ENCODE data around the gene PSD2.

PSD2 gene

GRCh38 chr5:139817970-139818369 lies 22.4 kb downstream of the PSD2 start:
- CTCF ChIA-PET: no interaction called here
- H3K27me3 Mint-ChIP-seq: peaks cover 25% of the 10 kb centered on the region
- DNase-seq: no peak
- H3K4me3 Mint-ChIP-seq: no peak overlapping the region
- no peaks in the 10 kb centered on the region for H3K36me3 Mint-ChIP-seq
- no peak overlapping the region for H3K27ac Mint-ChIP-seq
- H3K9me3 Mint-ChIP-seq: peaks cover 5% of the 10 kb centered on the region
- no peaks in the 10 kb centered on the region for H3K4me1 Mint-ChIP-seq

- H3K4me1 Mint-ChIP-seq: no peaks in the 10 kb centered on the region
- CTCF ChIA-PET: no interaction called here
- no peak for DNase-seq
Observed at GRCh38 chr5:139820130-139820529, 24.5 kb downstream of the PSD2 start.

GRCh38 chr5:139820606-139821005 lies 25.0 kb downstream of the PSD2 start:
- Mint-ChIP-seq H3K36me3 (no peaks in the 10 kb centered on the region), H3K4me3 (no peak overlapping the region), H3K4me1 (no peaks in the 10 kb centered on the region), H3K9me3 (peaks cover 5% of the 10 kb centered on the region), H3K27ac (no peak overlapping the region), H3K27me3 (peaks cover 22% of the 10 kb centered on the region)
- no peak for DNase-seq
- CTCF ChIA-PET: no interaction called here

More at GRCh38 chr5:139820130-139820529, 24.5 kb downstream of the PSD2 start:
- Mint-ChIP-seq H3K36me3 (no peaks in the 10 kb centered on the region), H3K4me3 (no peak overlapping the region), H3K27ac (no peak overlapping the region), H3K9me3 (peaks cover 5% of the 10 kb centered on the region), H3K27me3 (peaks cover 22% of the 10 kb centered on the region)

GRCh38 chr5:139821806-139822552 lies 26.4 kb downstream of the PSD2 start:
- H3K36me3 Mint-ChIP-seq: no peaks in the 10 kb centered on the region
- H3K9me3 Mint-ChIP-seq: peaks cover 5% of the 10 kb centered on the region
- DNase-seq: no peak

GRCh38 chr5:139822553-139823425 lies 27.2 kb downstream of the PSD2 start:
- DNase-seq: no peak
- Mint-ChIP-seq H3K4me3 (no peak overlapping the region), H3K9me3 (peaks cover 5% of the 10 kb centered on the region), H3K27ac (no peak overlapping the region), H3K27me3 (peaks cover 26% of the 10 kb centered on the region), H3K36me3 (no peaks in the 10 kb centered on the region), H3K4me1 (no peaks in the 10 kb centered on the region)
- CTCF ChIA-PET: no interaction called here

More at GRCh38 chr5:139821806-139822552, 26.4 kb downstream of the PSD2 start:
- CTCF ChIA-PET: no interaction called here
- H3K27me3 Mint-ChIP-seq: peaks cover 28% of the 10 kb centered on the region
- no peaks in the 10 kb centered on the region for H3K4me1 Mint-ChIP-seq
- no peak overlapping the region for H3K27ac Mint-ChIP-seq
- no peak overlapping the region for H3K4me3 Mint-ChIP-seq

GRCh38 chr5:139823757-139824355 lies 28.2 kb downstream of the PSD2 start:
- no peak for DNase-seq
- H3K27me3 Mint-ChIP-seq: peaks cover 26% of the 10 kb centered on the region
- peaks cover 1% of the 10 kb centered on the region for H3K9me3 Mint-ChIP-seq
- CTCF ChIA-PET: no interaction called here
- H3K4me3 Mint-ChIP-seq: no peak overlapping the region
- H3K36me3 Mint-ChIP-seq: no peaks in the 10 kb centered on the region
- H3K27ac Mint-ChIP-seq: no peak overlapping the region
- no peaks in the 10 kb centered on the region for H3K4me1 Mint-ChIP-seq

GRCh38 chr5:139825690-139826089 lies 30.1 kb downstream of the PSD2 start:
- Mint-ChIP-seq H3K27me3 (peaks cover 21% of the 10 kb centered on the region), H3K36me3 (no peaks in the 10 kb centered on the region), H3K27ac (no peak overlapping the region), H3K4me1 (no peaks in the 10 kb centered on the region), H3K4me3 (no peak overlapping the region), H3K9me3 (no peaks in the 10 kb centered on the region)
- CTCF ChIA-PET: interaction anchor here (0.8 to 1.2 kb wide), 3 partner anchors 13 to 60 kb away, joined by 3 read pairs; no protein-coding TSS in a partner anchor
- no peak for DNase-seq

- peaks cover 38% of the 10 kb centered on the region for H3K27me3 Mint-ChIP-seq
- H3K27ac Mint-ChIP-seq: no peak overlapping the region
- no peaks in the 10 kb centered on the region for H3K36me3 Mint-ChIP-seq
- H3K4me1 Mint-ChIP-seq: no peaks in the 10 kb centered on the region
- no peak overlapping the region for H3K4me3 Mint-ChIP-seq
- CTCF ChIA-PET: no interaction called here
- no peaks in the 10 kb centered on the region for H3K9me3 Mint-ChIP-seq
- no peak for DNase-seq
Observed at GRCh38 chr5:139828207-139828895, 32.7 kb downstream of the PSD2 start.

- Mint-ChIP-seq H3K27me3 (peaks cover 46% of the 10 kb centered on the region), H3K4me1 (no peaks in the 10 kb centered on the region), H3K36me3 (no peaks in the 10 kb centered on the region), H3K4me3 (no peak overlapping the region), H3K27ac (no peak overlapping the region), H3K9me3 (no peaks in the 10 kb centered on the region)
- CTCF ChIA-PET: no interaction called here
- no peak for DNase-seq
Observed at GRCh38 chr5:139829471-139829870, 33.9 kb downstream of the PSD2 start.

GRCh38 chr5:139831624-139832023 lies 36.0 kb downstream of the PSD2 start:
- DNase-seq: no peak
- Mint-ChIP-seq H3K27ac (no peak overlapping the region), H3K9me3 (no peaks in the 10 kb centered on the region), H3K36me3 (no peaks in the 10 kb centered on the region), H3K4me3 (no peak overlapping the region), H3K4me1 (no peaks in the 10 kb centered on the region), H3K27me3 (peaks cover 42% of the 10 kb centered on the region)
- CTCF ChIA-PET: no interaction called here

GRCh38 chr5:139833525-139833924 lies 37.9 kb downstream of the PSD2 start:
- CTCF ChIA-PET: no interaction called here
- Mint-ChIP-seq H3K4me1 (no peaks in the 10 kb centered on the region), H3K4me3 (no peak overlapping the region)

GRCh38 chr5:139835656-139836055 lies 40.0 kb downstream of the PSD2 start:
- H3K36me3 Mint-ChIP-seq: no peaks in the 10 kb centered on the region
- no peak overlapping the region for H3K27ac Mint-ChIP-seq
- H3K4me1 Mint-ChIP-seq: no peaks in the 10 kb centered on the region
- CTCF ChIA-PET: no interaction called here
- no peak overlapping the region for H3K4me3 Mint-ChIP-seq
- no peaks in the 10 kb centered on the region for H3K9me3 Mint-ChIP-seq
- no peak for DNase-seq
- peaks cover 36% of the 10 kb centered on the region for H3K27me3 Mint-ChIP-seq

More at GRCh38 chr5:139833525-139833924, 37.9 kb downstream of the PSD2 start:
- Mint-ChIP-seq H3K36me3 (no peaks in the 10 kb centered on the region), H3K27ac (no peak overlapping the region), H3K9me3 (no peaks in the 10 kb centered on the region), H3K27me3 (peaks cover 39% of the 10 kb centered on the region)
- DNase-seq: no peak

- no peak for DNase-seq
- CTCF ChIA-PET: interaction anchor here (0.7 to 1.6 kb wide), 2 partner anchors 61 to 132 kb away, joined by 3 to 8 read pairs; no protein-coding TSS in a partner anchor
- no peak overlapping the region for H3K4me3 Mint-ChIP-seq
- no peaks in the 10 kb centered on the region for H3K9me3 Mint-ChIP-seq
- H3K4me1 Mint-ChIP-seq: no peaks in the 10 kb centered on the region
- no peaks in the 10 kb centered on the region for H3K36me3 Mint-ChIP-seq
- peaks cover 33% of the 10 kb centered on the region for H3K27me3 Mint-ChIP-seq
- H3K27ac Mint-ChIP-seq: no peak overlapping the region
Observed at GRCh38 chr5:139836469-139837208, 41.0 kb downstream of the PSD2 start.

Measured in activated naive CD4-positive, alpha-beta T cell treated with anti-CD3 and anti-CD28 coated beads, Interleukin-2, amount 10 ng/mL, durations not matched to agents 7 days and 5 days (primary cell).